Measurements from ENCODE around the gene OR6K6.

Gene OR6K6

GRCh38 chr1:158754420-158754819, at the start of gene OR6K6:
OR6K6 (plus strand) TSS chr1:158754720; CDS start chr1:158754888, 168 bp downstream.
- no peaks in the 10 kb centered on the region for H3K36me3 ChIP-seq (ENCODE audit: control insufficient read depth in 1 of 2, insufficient read depth in 2 of 2, low read length in 2 of 2)
- H3K4me1 ChIP-seq (ENCODE audit: control insufficient read depth in 1 of 2, insufficient read depth in 2 of 2, low read length in 2 of 2): no peaks in the 10 kb centered on the region
- H3K4me3 ChIP-seq (ENCODE audit: low read depth in 1 of 2, low read length in 2 of 2): no peak within 1 kb of the TSS
- no peaks in the 10 kb centered on the region for H3K9me3 ChIP-seq (ENCODE audit: control insufficient read depth in 1 of 2, low read length in 2 of 2)
- no peaks in the 10 kb centered on the region for H3K27me3 ChIP-seq (ENCODE audit: low read depth, low read length)
- no peak within 1 kb of the TSS for H3K27ac ChIP-seq (ENCODE audit: low read length)

- H3K4me1 ChIP-seq (ENCODE audit: control insufficient read depth in 1 of 2, insufficient read depth in 2 of 2, low read length in 2 of 2): no peaks in the 10 kb centered on the region
- no peak overlapping the region for H3K4me3 ChIP-seq (ENCODE audit: low read depth in 1 of 2, low read length in 2 of 2)
- H3K27me3 ChIP-seq (ENCODE audit: low read depth, low read length): no peaks in the 10 kb centered on the region
- no peaks in the 10 kb centered on the region for H3K36me3 ChIP-seq (ENCODE audit: control insufficient read depth in 1 of 2, insufficient read depth in 2 of 2, low read length in 2 of 2)
- no peak overlapping the region for H3K27ac ChIP-seq (ENCODE audit: low read length)
- H3K9me3 ChIP-seq (ENCODE audit: control insufficient read depth in 1 of 2, low read length in 2 of 2): no peaks in the 10 kb centered on the region
Observed at GRCh38 chr1:158706096-158706495, 48.4 kb upstream of the OR6K6 start.

- H3K4me1 ChIP-seq (ENCODE audit: control insufficient read depth in 1 of 2, insufficient read depth in 2 of 2, low read length in 2 of 2): no peaks in the 10 kb centered on the region
- H3K36me3 ChIP-seq (ENCODE audit: control insufficient read depth in 1 of 2, insufficient read depth in 2 of 2, low read length in 2 of 2): no peaks in the 10 kb centered on the region
- no peaks in the 10 kb centered on the region for H3K9me3 ChIP-seq (ENCODE audit: control insufficient read depth in 1 of 2, low read length in 2 of 2)
- no peak overlapping the region for H3K4me3 ChIP-seq (ENCODE audit: low read depth in 1 of 2, low read length in 2 of 2)
- no peak overlapping the region for H3K27ac ChIP-seq (ENCODE audit: low read length)
- no peaks in the 10 kb centered on the region for H3K27me3 ChIP-seq (ENCODE audit: low read depth, low read length)
Observed at GRCh38 chr1:158711098-158711497, 43.4 kb upstream of the OR6K6 start.

GRCh38 chr1:158714754-158715153, 39.8 kb upstream of the OR6K6 start:
- H3K27me3 ChIP-seq (ENCODE audit: low read depth, low read length): no peaks in the 10 kb centered on the region
- no peak overlapping the region for H3K4me3 ChIP-seq (ENCODE audit: low read depth in 1 of 2, low read length in 2 of 2)
- H3K4me1 ChIP-seq (ENCODE audit: control insufficient read depth in 1 of 2, insufficient read depth in 2 of 2, low read length in 2 of 2): no peaks in the 10 kb centered on the region
- no peaks in the 10 kb centered on the region for H3K36me3 ChIP-seq (ENCODE audit: control insufficient read depth in 1 of 2, insufficient read depth in 2 of 2, low read length in 2 of 2)
- peaks cover 0 to 3% of the 10 kb centered on the region in 2 donors for H3K9me3 ChIP-seq (ENCODE audit: control insufficient read depth in 1 of 2, low read length in 2 of 2)
- H3K27ac ChIP-seq (ENCODE audit: low read length): no peak overlapping the region

- Histone ChIP-seq H3K4me3 (ENCODE audit: low read depth in 1 of 2, low read length in 2 of 2) (no peak overlapping the region), H3K36me3 (ENCODE audit: control insufficient read depth in 1 of 2, insufficient read depth in 2 of 2, low read length in 2 of 2) (no peaks in the 10 kb centered on the region), H3K27ac (ENCODE audit: low read length) (no peak overlapping the region), H3K27me3 (ENCODE audit: low read depth, low read length) (no peaks in the 10 kb centered on the region), H3K4me1 (ENCODE audit: control insufficient read depth in 1 of 2, insufficient read depth in 2 of 2, low read length in 2 of 2) (no peaks in the 10 kb centered on the region), H3K9me3 (ENCODE audit: control insufficient read depth in 1 of 2, low read length in 2 of 2) (peaks cover 0 to 3% of the 10 kb centered on the region in 2 donors)
Observed at GRCh38 chr1:158716335-158716734, 38.2 kb upstream of the OR6K6 start.

- H3K36me3 ChIP-seq (ENCODE audit: control insufficient read depth in 1 of 2, insufficient read depth in 2 of 2, low read length in 2 of 2): no peaks in the 10 kb centered on the region
- H3K27me3 ChIP-seq (ENCODE audit: low read depth, low read length): no peaks in the 10 kb centered on the region
- H3K27ac ChIP-seq (ENCODE audit: low read length): no peak overlapping the region
- no peak overlapping the region for H3K4me3 ChIP-seq (ENCODE audit: low read depth in 1 of 2, low read length in 2 of 2)
- H3K4me1 ChIP-seq (ENCODE audit: control insufficient read depth in 1 of 2, insufficient read depth in 2 of 2, low read length in 2 of 2): no peaks in the 10 kb centered on the region
- peaks cover 0 to 3% of the 10 kb centered on the region in 2 donors for H3K9me3 ChIP-seq (ENCODE audit: control insufficient read depth in 1 of 2, low read length in 2 of 2)
Observed at GRCh38 chr1:158717344-158717743, 37.2 kb upstream of the OR6K6 start.

- Histone ChIP-seq H3K27ac (ENCODE audit: low read length) (no peak overlapping the region), H3K4me3 (ENCODE audit: low read depth in 1 of 2, low read length in 2 of 2) (no peak overlapping the region), H3K9me3 (ENCODE audit: control insufficient read depth in 1 of 2, low read length in 2 of 2) (peaks cover 0 to 3% of the 10 kb centered on the region in 2 donors), H3K4me1 (ENCODE audit: control insufficient read depth in 1 of 2, insufficient read depth in 2 of 2, low read length in 2 of 2) (no peaks in the 10 kb centered on the region), H3K36me3 (ENCODE audit: control insufficient read depth in 1 of 2, insufficient read depth in 2 of 2, low read length in 2 of 2) (no peaks in the 10 kb centered on the region), H3K27me3 (ENCODE audit: low read depth, low read length) (no peaks in the 10 kb centered on the region)
Observed at GRCh38 chr1:158719664-158720063, 34.9 kb upstream of the OR6K6 start.

- Histone ChIP-seq H3K4me3 (ENCODE audit: low read depth in 1 of 2, low read length in 2 of 2) (no peak within 1 kb of the TSS), H3K27me3 (ENCODE audit: low read depth, low read length) (no peaks in the 10 kb centered on the region), H3K9me3 (ENCODE audit: control insufficient read depth in 1 of 2, low read length in 2 of 2) (peaks cover 0 to 3% of the 10 kb centered on the region in 2 donors), H3K4me1 (ENCODE audit: control insufficient read depth in 1 of 2, insufficient read depth in 2 of 2, low read length in 2 of 2) (no peaks in the 10 kb centered on the region), H3K27ac (ENCODE audit: low read length) (no peak within 1 kb of the TSS), H3K36me3 (ENCODE audit: control insufficient read depth in 1 of 2, insufficient read depth in 2 of 2, low read length in 2 of 2) (no peaks in the 10 kb centered on the region)
Observed at GRCh38 chr1:158720620-158721019, 33.9 kb upstream of the OR6K6 start, which contains the start of gene OR6K3. OR6K3 (minus strand) TSS chr1:158720720; CDS start chr1:158718115, 2,605 bp downstream.

- no peak overlapping the region for H3K4me3 ChIP-seq (ENCODE audit: low read depth in 1 of 2, low read length in 2 of 2)
- H3K4me1 ChIP-seq (ENCODE audit: control insufficient read depth in 1 of 2, insufficient read depth in 2 of 2, low read length in 2 of 2): no peaks in the 10 kb centered on the region
- H3K27me3 ChIP-seq (ENCODE audit: low read depth, low read length): no peaks in the 10 kb centered on the region
- H3K9me3 ChIP-seq (ENCODE audit: control insufficient read depth in 1 of 2, low read length in 2 of 2): no peaks in the 10 kb centered on the region
- H3K36me3 ChIP-seq (ENCODE audit: control insufficient read depth in 1 of 2, insufficient read depth in 2 of 2, low read length in 2 of 2): no peaks in the 10 kb centered on the region
- no peak overlapping the region for H3K27ac ChIP-seq (ENCODE audit: low read length)
Observed at GRCh38 chr1:158724442-158724841, 30.1 kb upstream of the OR6K6 start.

GRCh38 chr1:158728510-158729225, 25.9 kb upstream of the OR6K6 start:
- no peaks in the 10 kb centered on the region for H3K36me3 ChIP-seq (ENCODE audit: control insufficient read depth in 1 of 2, insufficient read depth in 2 of 2, low read length in 2 of 2)

GRCh38 chr1:158730453-158730852, 24.1 kb upstream of the OR6K6 start:
- Histone ChIP-seq H3K4me1 (ENCODE audit: control insufficient read depth in 1 of 2, insufficient read depth in 2 of 2, low read length in 2 of 2) (no peaks in the 10 kb centered on the region), H3K27ac (ENCODE audit: low read length) (no peak overlapping the region), H3K36me3 (ENCODE audit: control insufficient read depth in 1 of 2, insufficient read depth in 2 of 2, low read length in 2 of 2) (no peaks in the 10 kb centered on the region), H3K4me3 (ENCODE audit: low read depth in 1 of 2, low read length in 2 of 2) (no peak overlapping the region), H3K9me3 (ENCODE audit: control insufficient read depth in 1 of 2, low read length in 2 of 2) (no peaks in the 10 kb centered on the region), H3K27me3 (ENCODE audit: low read depth, low read length) (no peaks in the 10 kb centered on the region)

More at GRCh38 chr1:158728510-158729225, 25.9 kb upstream of the OR6K6 start:
- H3K27ac ChIP-seq (ENCODE audit: low read length): no peak overlapping the region
- H3K4me1 ChIP-seq (ENCODE audit: control insufficient read depth in 1 of 2, insufficient read depth in 2 of 2, low read length in 2 of 2): no peaks in the 10 kb centered on the region
- no peaks in the 10 kb centered on the region for H3K9me3 ChIP-seq (ENCODE audit: control insufficient read depth in 1 of 2, low read length in 2 of 2)
- H3K4me3 ChIP-seq (ENCODE audit: low read depth in 1 of 2, low read length in 2 of 2): no peak overlapping the region
- H3K27me3 ChIP-seq (ENCODE audit: low read depth, low read length): no peaks in the 10 kb centered on the region

- Histone ChIP-seq H3K9me3 (ENCODE audit: control insufficient read depth in 1 of 2, low read length in 2 of 2) (no peaks in the 10 kb centered on the region), H3K4me3 (ENCODE audit: low read depth in 1 of 2, low read length in 2 of 2) (no peak overlapping the region), H3K27ac (ENCODE audit: low read length) (no peak overlapping the region), H3K36me3 (ENCODE audit: control insufficient read depth in 1 of 2, insufficient read depth in 2 of 2, low read length in 2 of 2) (no peaks in the 10 kb centered on the region), H3K4me1 (ENCODE audit: control insufficient read depth in 1 of 2, insufficient read depth in 2 of 2, low read length in 2 of 2) (no peaks in the 10 kb centered on the region), H3K27me3 (ENCODE audit: low read depth, low read length) (no peaks in the 10 kb centered on the region)
Observed at GRCh38 chr1:158731707-158732106, 22.8 kb upstream of the OR6K6 start.

Measured in muscle layer of duodenum (tissue), 2 donors.